ENCODE results near the gene TPRN. TPM values are rescaled to one million over a fixed set of nuclear protein-coding genes. Genes with fewer than 3 reads are reported as not detected.
A peak's percentile ranks its signal among the peaks of the same experiment; 100 is the strongest.

TPRN gene
- total and polyA plus RNA-seq, 9 of the 15 experiments (the other 6 are each of a cell fraction or from before 2014, with no cell fraction given), result 0.31 to 31.9 (median 4.4) TPM

GRCh38 chr9:137217276-137218211, 17.0 kb upstream of the TPRN start (continued):
- TF ChIP-seq E2F5 (CRISPR knock-in tag; IDR thresholded peaks at IDR 0.05) (no peak), MAZ (CRISPR knock-in tag; conservative IDR thresholded peaks at IDR 0.05 in 1 of 2, IDR thresholded peaks at IDR 0.05 in 1 of 2) (peak; percentile 48 to 92; a peak in 2 of 4 replicates), ZNF124 (CRISPR knock-in tag; IDR thresholded peaks at IDR 0.05) (no peak), HDAC3 (IDR thresholded peaks at IDR 0.05; ENCODE audit: borderline replicate concordance, partially characterized antibody) (no peak), ARID2 (IDR thresholded peaks at IDR 0.05) (no peak), ZNF740 (CRISPR knock-in tag; IDR thresholded peaks at IDR 0.05) (no peak), ZNF740 (tag; IDR thresholded peaks at IDR 0.05) (no peak), RBM25 (IDR thresholded peaks at IDR 0.05; ENCODE audit: low read depth, low read length, severe bottlenecking) (no peak), ZBTB9 (CRISPR knock-in tag; IDR thresholded peaks at IDR 0.05) (0 out of 2 replicates have a peak, but pooled peaks have one; percentile 38), GTF3C2 (IDR thresholded peaks at IDR 0.05; ENCODE audit: borderline replicate concordance, extremely low read depth, insufficient read length) (no peak), ZBTB11 (CRISPR knock-in tag; IDR thresholded peaks at IDR 0.05) (peak; percentile 44 to 96 (median 81); a peak in 4 of 6 replicates), TRIM25 (IDR thresholded peaks at IDR 0.05; ENCODE audit: borderline replicate concordance) (no peak)
